HepG2 (cell line): ENCODE measurements around the gene RBP4. TPM values are rescaled to one million over a fixed set of nuclear protein-coding genes. Genes with fewer than 3 reads are reported as not detected.

Experiments
- ATAC-seq: fragments of 200-7000 bp; cut with Tn5 transposase; 3 replicates; pipeline ENCODE4 v1.9.1; 2020; ENCODE audit warnings: mild to moderate bottlenecking, moderate library complexity
- BruUV-seq: library from RNA; stranded (reverse); fragments of 400-500 nt; replicated peaks from 2 replicates; lab custom pipeline; 2021; lab: Mats Ljungman, UMichigan
- CTCF ChIA-PET: fragments of 300-600 bp; formaldehyde crosslinking; extraction: SDS; loops from one replicate; lab custom pipeline; 2021; ENCODE audit warnings: low total read pairs, inconsistent platforms, low intra/inter-chr PET ratio; lab: Yijun Ruan, JAX
- POLR2A ChIA-PET: fragments of 350-600 bp; sonication (Branson Sonifier 250); formaldehyde crosslinking; loops from one replicate; lab custom pipeline; 2020; ENCODE audit warnings: antibody characterized with exemption, inconsistent platforms; lab: Yijun Ruan, JAX
- DNase-seq: peaks from one replicate; pipeline ENCODE4 v3.0.0-alpha.2; 2015; ENCODE audit warnings: low spot score
- FAIRE-seq: peaks from 3 replicates; lab custom pipeline; 2011; peaks lifted over from hg19 to GRCh38; lab: Jason Lieb, UNC
- H2AFZ ChIP-seq: one replicate; pipeline ENCODE4 v1.6.1; 2011; ENCODE audit warnings: low read length, inconsistent platforms
- H3K27ac ChIP-seq: fragments of 300-600 bp; 3 replicates; pipeline ENCODE4 v1.8.0; 2011; ENCODE audit warnings: mixed run types, mild to moderate bottlenecking, mixed read lengths, low read length, inconsistent platforms; ENCODE audit not compliant: insufficient read depth; ENCODE audit errors: extremely low read length
- H3K27me3 ChIP-seq, 2 experiments: fragments of 200-600 bp in 1 of 2; 2 replicates in 1 of 2; 3 replicates in 1 of 2; pipeline versions ENCODE4 v1.6.0 to v1.8.0; 2011; ENCODE audit warnings: low read length in 2 of 2, mild to moderate bottlenecking in 2 of 2, moderate library complexity in 2 of 2, inconsistent platforms in 1 of 2; ENCODE audit not compliant: insufficient read depth in 2 of 2, control insufficient read depth in 1 of 2
- H3K36me3 ChIP-seq, 2 experiments: fragments of 200-600 bp in 1 of 2; replicated peaks in 1 of 2; 2 replicates in 1 of 2; 3 replicates in 1 of 2; pipeline versions ENCODE4 v1.5.1 to v1.8.0; 2011; ENCODE audit warnings: low read length in 2 of 2, inconsistent platforms in 1 of 2; ENCODE audit not compliant: insufficient read depth in 2 of 2, control insufficient read depth in 1 of 2
- H3K4me1 ChIP-seq: 2 replicates; pipeline ENCODE4 v1.5.1; 2012; ENCODE audit warnings: low read length, inconsistent platforms; ENCODE audit not compliant: insufficient read depth
- H3K4me2 ChIP-seq: 2 replicates; pipeline ENCODE4 v1.6.0; 2011; ENCODE audit warnings: low read depth, low read length, inconsistent platforms
- H3K4me3 ChIP-seq, 3 experiments: fragments of 200-600 bp in 1 of 3; sonication (generic), shearing (Covaris generic) in 1 of 3; replicated peaks in 1 of 3; 2 replicates each; pipeline ENCODE4 v1.5.1; 2011 to 2016; ENCODE audit warnings: low read length in 3 of 3, inconsistent platforms in 2 of 3, low read depth in 2 of 3, mild to moderate bottlenecking in 2 of 3, control low read depth in 1 of 3, mixed read lengths in 1 of 3; ENCODE audit not compliant: insufficient read depth in 1 of 3
- H3K79me2 ChIP-seq: one replicate; pipeline ENCODE4 v1.6.1; 2011; ENCODE audit warnings: low read length, inconsistent platforms; ENCODE audit not compliant: insufficient read depth
- H3K9ac ChIP-seq: 2 replicates; pipeline ENCODE4 v1.6.0; 2011; ENCODE audit warnings: mild to moderate bottlenecking, low read depth, low read length, inconsistent platforms; ENCODE audit not compliant: insufficient read depth
- H3K9me3 ChIP-seq: 2 replicates; pipeline ENCODE4 v1.5.1; 2012; ENCODE audit warnings: mild to moderate bottlenecking, low read length
- H4K20me1 ChIP-seq: 2 replicates; pipeline ENCODE4 v1.6.0; 2011; ENCODE audit warnings: inconsistent platforms, mild to moderate bottlenecking, low read length, moderate library complexity; ENCODE audit not compliant: insufficient read depth
- FLYWCH1 ChIP-seq: sonication (generic); formaldehyde crosslinking; IDR thresholded peaks from 2 replicates; pipeline ENCODE4 v1.8.1; 2023; ENCODE audit warnings: mild to moderate bottlenecking, missing genetic modification reagents
- GTF3A ChIP-seq: sonication (generic); formaldehyde crosslinking; conservative IDR thresholded peaks from 2 replicates; pipeline ENCODE4 v1.4.0; 2020; ENCODE audit warnings: mild to moderate bottlenecking, missing genetic modification reagents
- NFIB ChIP-seq: sonication (generic); formaldehyde crosslinking; IDR thresholded peaks from 2 replicates; pipeline ENCODE4 v1.9.0; 2021; ENCODE audit warnings: missing genetic modification reagents, mild to moderate bottlenecking, borderline replicate concordance
- NFIC ChIP-seq: IDR thresholded peaks from 2 replicates; pipeline ENCODE4 v1.6.1; 2012; ENCODE audit warnings: mild to moderate bottlenecking, low read length, inconsistent platforms
- RARA ChIP-seq: IDR thresholded peaks from 2 replicates; pipeline ENCODE4 v1.6.1; 2016; ENCODE audit warnings: missing genetic modification reagents, missing compliant biosample characterization
- SIN3A ChIP-seq: IDR thresholded peaks from 2 replicates; pipeline ENCODE4 v1.6.1; 2011; ENCODE audit warnings: low read depth, mild to moderate bottlenecking, control low read depth, low read length, borderline replicate concordance
- SMC3 ChIP-seq: IDR thresholded peaks from 2 replicates; pipeline ENCODE4 v1.6.1; 2011; ENCODE audit warnings: low read length, improper control_type of control experiment
- SNAI1 ChIP-seq: sonication (generic); formaldehyde crosslinking; IDR thresholded peaks from 2 replicates; pipeline ENCODE4 v1.5.0; 2020; ENCODE audit warnings: mild to moderate bottlenecking, missing genetic modification reagents, borderline replicate concordance
- SUZ12 ChIP-seq: fragments of 150-350 bp; IDR thresholded peaks from 2 replicates; pipeline ENCODE4 v1.6.1; 2014; ENCODE audit warnings: low read depth, low read length
- U2AF1 ChIP-seq: fragments of 200-400 bp; formaldehyde crosslinking; optimal IDR thresholded peaks from 2 replicates; pipeline ENCODE3; 2017; ENCODE audit warnings: mild to moderate bottlenecking, low read depth, low read length
- ZBTB7A ChIP-seq: sonication (generic); formaldehyde crosslinking; IDR thresholded peaks from 2 replicates; pipeline ENCODE4 v1.8.0; 2022; ENCODE audit warnings: mild to moderate bottlenecking, missing genetic modification reagents
- ZNF761 ChIP-seq: sonication (generic); formaldehyde crosslinking; conservative IDR thresholded peaks from 2 replicates; pipeline ENCODE4 v1.4.0; 2020; ENCODE audit warnings: mild to moderate bottlenecking, missing genetic modification reagents
- ZNF777 ChIP-seq: sonication (generic); formaldehyde crosslinking; IDR thresholded peaks from 2 replicates; pipeline ENCODE4 v1.4.0; 2020; ENCODE audit warnings: missing genetic modification reagents
- WGBS: methylation state at CpG from one replicate; pipeline ENCODE4 v1.1.6; 2017; ENCODE audit warnings: low lambda C conversion rate; 5-methylcytosine and 5-hydroxymethylcytosine counted together
- in situ Hi-C: cut with HindIII; loops from 2 replicates; pipeline ENCODE4 v1.10.0; 2017; ENCODE audit warnings: low pct_unique_long_range_greater_than_20kb; ENCODE audit not compliant: extremely low pct_ligation_motif_present
- intact Hi-C: fragments of 100-400 bp; cut with micrococcal nuclease; formaldehyde crosslinking; loops from one replicate; pipeline ENCODE4 v1.10.0; 2022; ENCODE audit not compliant: unreplicated experiment
- polyA plus RNA-seq, 8 experiments: library from polyadenylated mRNA; depleted of rRNA in 3 of 8; stranded (reverse) in 7 of 8; unstranded in 1 of 8; fragments of >200 nt; fragmentation: Illumina TruSeq in 4 of 8; extraction: Trizol in 4 of 8; gene quantifications; 2 replicates each; pipeline versions ENCODE4 v1.2.1 to v1.2.3, GENCODE V29; 2011 to 2016; ENCODE audit warnings: low read depth in 4 of 8, missing spikeins in 1 of 8, mixed read lengths in 1 of 8; ENCODE audit not compliant: insufficient read depth in 1 of 8
- total RNA-seq, 5 experiments: library from RNA; depleted of rRNA; stranded (reverse); fragments of >200 nt; fragmentation: Illumina TruSeq; extraction: Trizol; gene quantifications; 2 replicates each; pipeline ENCODE4 v1.2.3, GENCODE V29; 2016; ENCODE audit warnings: low read depth in 1 of 5
- TF ChIP-seq, protein P1 (sequence below): sonication (generic); formaldehyde crosslinking; IDR thresholded peaks from 2 replicates; pipeline ENCODE4 v1.8.0; 2022; ENCODE audit warnings: missing genetic modification reagents, low read depth, mild to moderate bottlenecking, borderline replicate concordance
- TF ChIP-seq, protein P2 (sequence below): IDR thresholded peaks from 2 replicates; pipeline ENCODE4 v1.6.1; 2016

Gene RBP4
- total and polyA plus RNA-seq, 2 of the 13 experiments (the other 11 are each of a cell fraction or from before 2014, with no cell fraction given): 642 to 931 TPM

DNA sequence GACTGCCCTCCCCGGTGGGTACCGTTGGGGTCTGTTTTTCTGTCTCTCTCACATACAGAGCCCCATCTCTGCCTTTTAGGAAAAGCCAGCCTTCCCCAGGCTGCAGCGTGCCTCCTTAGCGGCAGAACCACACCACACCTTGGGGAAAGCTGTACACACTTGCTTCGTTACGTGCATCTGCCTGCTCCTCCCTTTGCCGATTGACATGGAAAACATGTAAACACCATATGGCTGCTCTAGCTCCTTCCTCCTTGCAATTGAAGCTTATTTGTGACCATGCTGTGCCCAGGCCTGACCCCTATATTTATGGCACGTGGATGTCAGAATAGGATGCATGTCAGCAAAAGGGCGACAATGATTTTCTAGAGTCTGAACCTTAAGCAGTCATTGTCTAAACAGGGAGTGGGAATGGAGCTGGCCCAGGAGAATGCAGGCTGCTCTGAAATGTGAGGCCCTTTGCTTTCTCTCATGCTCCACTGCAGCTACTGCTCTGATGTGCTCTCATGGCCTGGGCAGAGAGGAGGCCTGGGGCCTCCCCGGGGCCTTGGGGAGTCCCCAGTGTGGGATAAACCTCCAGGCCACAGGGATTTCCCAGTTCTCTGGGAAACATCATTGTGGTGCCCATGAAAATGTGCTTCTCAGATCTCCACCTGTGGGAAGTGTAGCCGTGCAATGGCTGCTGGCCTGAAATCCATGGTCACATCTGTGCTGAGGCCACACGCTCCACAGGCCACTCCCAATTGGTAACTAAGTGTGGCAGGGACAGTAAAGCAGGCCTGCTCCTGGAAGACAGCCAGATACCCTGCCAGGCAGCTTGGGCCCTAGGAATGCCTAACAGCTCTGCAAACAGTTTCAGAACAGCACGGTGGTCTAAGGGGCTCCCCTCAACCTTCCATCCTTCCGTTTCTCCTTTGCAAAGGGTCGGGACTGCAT, 29.9 kb upstream of the RBP4 start:
- no peaks in the 10 kb centered on the region for H3K79me2 ChIP-seq
- in situ Hi-C loops (no loop called here), intact Hi-C loops (no loop called here)
- no peaks in the 10 kb centered on the region for H3K36me3 ChIP-seq
- BruUV-seq: no TSS peak
- H3K27ac ChIP-seq: no peak overlapping the region
- no peak overlapping the region for H3K9ac ChIP-seq
- H3K4me3 ChIP-seq: no peak overlapping the region
- H2AFZ ChIP-seq: no peak overlapping the region
- H4K20me1 ChIP-seq: no peaks in the 10 kb centered on the region
- no peak for TF ChIP-seq FLYWCH1 (CRISPR knock-in tag)
- no peak for TF ChIP-seq SMC3
- no peak for TF ChIP-seq NFIB (CRISPR knock-in tag)
- TF ChIP-seq, protein P1, sequence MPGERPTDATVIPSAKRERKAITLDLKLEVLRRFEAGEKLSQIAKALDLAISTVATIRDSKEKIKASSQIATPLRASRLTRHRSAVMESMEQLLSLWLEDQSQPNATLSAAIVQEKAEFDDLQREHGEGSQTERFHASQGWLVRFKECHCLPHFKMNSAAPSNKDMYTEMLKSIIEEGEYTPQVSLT (CRISPR knock-in tag): no peak
- TF ChIP-seq SNAI1: no peak
- no peak for TF ChIP-seq RARA (CRISPR knock-in tag)
- TF ChIP-seq SIN3A: no peak
- no peak for TF ChIP-seq GTF3A
- no peak for TF ChIP-seq SUZ12
- no peak for TF ChIP-seq U2AF1
- no peak for TF ChIP-seq ZNF761 (CRISPR knock-in tag)
- TF ChIP-seq ZBTB7A (CRISPR knock-in tag): no peak
- no peak for TF ChIP-seq NFIC
- TF ChIP-seq, protein P2, sequence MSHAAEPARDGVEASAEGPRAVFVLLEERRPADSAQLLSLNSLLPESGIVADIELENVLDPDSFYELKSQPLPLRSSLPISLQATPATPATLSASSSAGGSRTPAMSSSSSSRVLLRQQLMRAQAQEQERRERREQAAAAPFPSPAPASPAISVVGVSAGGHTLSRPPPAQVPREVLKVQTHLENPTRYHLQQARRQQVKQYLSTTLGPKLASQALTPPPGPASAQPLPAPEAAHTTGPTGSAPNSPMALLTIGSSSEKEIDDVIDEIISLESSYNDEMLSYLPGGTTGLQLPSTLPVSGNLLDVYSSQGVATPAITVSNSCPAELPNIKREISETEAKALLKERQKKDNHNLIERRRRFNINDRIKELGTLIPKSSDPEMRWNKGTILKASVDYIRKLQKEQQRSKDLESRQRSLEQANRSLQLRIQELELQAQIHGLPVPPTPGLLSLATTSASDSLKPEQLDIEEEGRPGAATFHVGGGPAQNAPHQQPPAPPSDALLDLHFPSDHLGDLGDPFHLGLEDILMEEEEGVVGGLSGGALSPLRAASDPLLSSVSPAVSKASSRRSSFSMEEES (CRISPR knock-in tag): no peak
- TF ChIP-seq ZNF777: no peak
- H3K27me3 ChIP-seq: peaks cover 0 to 18% of the 10 kb centered on the region in 2 experiments; a peak in 4 of 5 replicates
- 54% methylated on average over 13 of the region's 15 CpGs for WGBS
- CTCF ChIA-PET: no interaction called here
- H3K4me1 ChIP-seq: no peaks in the 10 kb centered on the region
- no peak for FAIRE-seq
- DNase-seq: no peak
- H3K4me2 ChIP-seq: 0 out of 2 replicates have a peak overlapping the region, but pooled peaks have one; percentile 26
- H3K9me3 ChIP-seq: no peaks in the 10 kb centered on the region
- ATAC-seq: peak; percentile 50; the same call in 2 of the 3 replicates
- POLR2A ChIA-PET: no interaction called here
